ENCODE results near the gene COA1. TPM values are rescaled to one million over a fixed set of nuclear protein-coding genes. Genes with fewer than 3 reads are reported as not detected.

COA1 gene
- polyA plus RNA-seq, 3 donors: 25.6 to 57.8 (median 56.2) TPM

- H3K4me3 Mint-ChIP-seq: no peak overlapping the region
- no peaks in the 10 kb centered on the region for H3K4me1 ChIP-seq (ENCODE audit: control insufficient read depth in 1 of 2, insufficient read depth in 2 of 2, low read length in 2 of 2)
- no CpG with 5 or more reads among the region's 4 CpGs for whole genome bisulfite sequencing (ENCODE audit: insufficient coverage)
These were observed 92.1 kb downstream of the COA1 start for GRCh38 chr7:43637114-43637806.

GRCh38 chr7:43636093-43636492 lies 93.2 kb downstream of the COA1 start:
- intact Hi-C loops (cut with micrococcal nuclease): no loop called here
- Mint-ChIP-seq H3K27ac (no peak overlapping the region), H3K9me3 (no peaks in the 10 kb centered on the region), H3K4me3 (no peak overlapping the region), H3K4me1 (peaks cover 4% of the 10 kb centered on the region), H3K36me3 (peaks cover 85 to 96% of the 10 kb centered on the region in 2 donors), H3K27me3 (ENCODE audit: low read depth in 3 of 3) (peaks cover 0 to 1% (median 0%) of the 10 kb centered on the region in 3 donors)
- H3K27me3 ChIP-seq (ENCODE audit: control insufficient read depth in 2 of 2, insufficient read depth in 2 of 2, low read length in 2 of 2): no peaks in the 10 kb centered on the region
- no peak overlapping the region for H3K9ac ChIP-seq (ENCODE audit: insufficient read depth, low read length, poor library complexity, severe bottlenecking)
- H3K27ac ChIP-seq (ENCODE audit: low read depth in 1 of 2, low read length in 2 of 2): no peak overlapping the region
- H3K4me2 ChIP-seq (replicated peaks; ENCODE audit: extremely low read depth, low read length, poor library complexity, severe bottlenecking): no peak overlapping the region
- H4K20me1 ChIP-seq (ENCODE audit: insufficient read depth, low read length): no peaks in the 10 kb centered on the region
- WGBS (ENCODE audit: insufficient coverage): 100% methylated on average over 1 of the region's 6 CpGs
- no peaks in the 10 kb centered on the region for H3K79me2 ChIP-seq (ENCODE audit: insufficient read depth, low read length)
- peaks cover 71 to 98% of the 10 kb centered on the region in 2 donors for H3K36me3 ChIP-seq (replicated peaks in 1 of 2; ENCODE audit: control insufficient read depth in 1 of 2, insufficient read depth in 2 of 2, low read length in 2 of 2)
- no peak for TF ChIP-seq CTCF (IDR thresholded peaks at IDR 0.05)
- H3K4me3 ChIP-seq (replicated peaks in 1 of 3; ENCODE audit: low read depth in 2 of 3, low read length in 3 of 3): no peak overlapping the region
- no peaks in the 10 kb centered on the region for H3K9me3 ChIP-seq (replicated peaks in 1 of 2; ENCODE audit: control insufficient read depth in 1 of 2, insufficient read depth in 1 of 2, low read length in 2 of 2)
- no peak overlapping the region for H2AFZ ChIP-seq (ENCODE audit: insufficient read depth, low read depth, low read length, poor library complexity, severe bottlenecking)
- no peaks in the 10 kb centered on the region for H3K4me1 ChIP-seq (ENCODE audit: control insufficient read depth in 1 of 2, insufficient read depth in 2 of 2, low read length in 2 of 2)
- no peak for DNase-seq

More at GRCh38 chr7:43637114-43637806, 92.1 kb downstream of the COA1 start:
- H3K27me3 ChIP-seq (ENCODE audit: control insufficient read depth in 2 of 2, insufficient read depth in 2 of 2, low read length in 2 of 2): no peaks in the 10 kb centered on the region
- no peaks in the 10 kb centered on the region for H4K20me1 ChIP-seq (ENCODE audit: insufficient read depth, low read length)
- no peak overlapping the region for H3K27ac ChIP-seq (ENCODE audit: low read depth in 1 of 2, low read length in 2 of 2)
- no peak overlapping the region for H2AFZ ChIP-seq (ENCODE audit: insufficient read depth, low read depth, low read length, poor library complexity, severe bottlenecking)
- H3K4me3 ChIP-seq (replicated peaks in 1 of 3; ENCODE audit: low read depth in 2 of 3, low read length in 3 of 3): no peak overlapping the region
- no peaks in the 10 kb centered on the region for H3K9me3 ChIP-seq (replicated peaks in 1 of 2; ENCODE audit: control insufficient read depth in 1 of 2, insufficient read depth in 1 of 2, low read length in 2 of 2)
- no peak overlapping the region for H3K4me2 ChIP-seq (replicated peaks; ENCODE audit: extremely low read depth, low read length, poor library complexity, severe bottlenecking)
- no peaks in the 10 kb centered on the region for H3K9me3 Mint-ChIP-seq
- intact Hi-C loops (cut with micrococcal nuclease): no loop called here
- H3K27ac Mint-ChIP-seq: peak overlapping the region in 1 of 7 donors; percentile 69
- H3K4me1 Mint-ChIP-seq: no peaks in the 10 kb centered on the region
- DNase-seq: no peak
- H3K27me3 Mint-ChIP-seq (ENCODE audit: low read depth in 3 of 3): peaks cover 0 to 1% (median 0%) of the 10 kb centered on the region in 3 donors
- no peak for TF ChIP-seq CTCF (IDR thresholded peaks at IDR 0.05)
- no peaks in the 10 kb centered on the region for H3K79me2 ChIP-seq (ENCODE audit: insufficient read depth, low read length)
- no peak overlapping the region for H3K9ac ChIP-seq (ENCODE audit: insufficient read depth, low read length, poor library complexity, severe bottlenecking)
- H3K36me3 Mint-ChIP-seq: peaks cover 82 to 93% of the 10 kb centered on the region in 2 donors
- H3K36me3 ChIP-seq (replicated peaks in 1 of 2; ENCODE audit: control insufficient read depth in 1 of 2, insufficient read depth in 2 of 2, low read length in 2 of 2): peaks cover 72 to 98% of the 10 kb centered on the region in 2 donors
